Activated gamma-delta T cell treated with Interleukin-2 at 50 U/mL for 16 hours (primary cell): ENCODE data around the gene RAB32.
A peak's percentile ranks its signal among the peaks of the same experiment; 100 is the strongest.
"Not testable (repeated sequence)": the region's sequence is repeated elsewhere in the genome, so short reads cannot be mapped to it uniquely, and the experiment has no call there.

Source experiments
- DNase-seq: peaks from one replicate; pipeline ENCODE4 v3.0.0-alpha.2; 2020

Gene RAB32

DNA sequence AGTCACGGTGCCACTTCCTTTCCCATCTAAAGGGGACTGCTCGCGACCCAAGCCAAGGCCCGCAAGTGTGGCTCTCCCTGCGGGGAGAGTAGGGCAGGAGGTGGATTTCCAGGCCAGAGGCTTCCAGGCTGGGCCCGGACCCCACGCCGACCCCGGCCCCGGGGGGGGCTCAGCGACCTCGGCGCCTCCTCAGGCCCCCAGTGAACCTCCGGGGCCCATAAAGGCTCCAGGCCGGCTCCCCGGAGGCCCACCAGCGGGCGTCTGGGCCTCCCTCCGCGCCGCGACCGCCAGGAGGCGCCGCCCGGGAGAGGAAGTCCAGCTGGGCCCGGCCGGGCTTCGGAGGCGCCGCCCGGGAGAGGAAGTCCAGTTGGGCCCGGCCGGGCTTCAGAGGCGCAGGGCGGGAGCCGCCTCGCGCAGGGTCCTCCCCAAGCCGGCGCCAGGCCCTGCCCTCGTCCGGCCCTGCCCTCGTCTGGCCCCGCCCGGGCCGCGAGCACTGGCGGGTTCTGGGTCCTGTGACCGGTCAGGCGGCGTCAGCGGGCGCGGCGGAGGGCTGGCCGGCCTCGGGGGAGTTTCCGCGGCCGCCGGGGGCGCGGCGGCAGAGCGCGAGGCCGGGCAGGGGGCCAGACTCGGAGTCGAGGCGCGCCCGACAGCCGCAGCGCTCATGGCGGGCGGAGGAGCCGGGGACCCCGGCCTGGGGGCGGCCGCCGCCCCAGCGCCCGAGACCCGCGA is at the start of gene RAB32:
Gene RAB32 (plus strand): TSS at position 623 of the 729 bp plus-strand sequence. CDS start 39 bp downstream, at position 662.
- DNase-seq, result peak; percentile 19

DNA sequence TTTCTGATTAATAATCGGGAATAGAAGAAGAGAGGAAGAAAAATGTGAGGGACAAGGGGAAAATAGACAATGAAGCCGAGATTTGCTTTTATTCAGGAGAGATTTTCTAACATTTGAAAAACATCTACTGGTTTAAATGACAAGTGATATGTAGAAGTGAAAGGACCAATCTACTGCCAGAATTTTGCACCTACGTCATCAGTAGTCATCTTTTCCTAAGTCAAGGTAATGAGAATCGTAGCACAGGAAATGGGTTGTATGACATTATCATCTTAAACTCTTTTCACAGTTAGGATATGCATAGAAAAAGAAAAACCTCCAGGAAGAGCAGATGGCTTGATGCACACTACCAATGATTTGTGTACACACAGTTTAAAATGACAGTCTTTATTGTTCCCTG is 45.3 kb upstream of the RAB32 start:
- no peak for DNase-seq

DNA sequence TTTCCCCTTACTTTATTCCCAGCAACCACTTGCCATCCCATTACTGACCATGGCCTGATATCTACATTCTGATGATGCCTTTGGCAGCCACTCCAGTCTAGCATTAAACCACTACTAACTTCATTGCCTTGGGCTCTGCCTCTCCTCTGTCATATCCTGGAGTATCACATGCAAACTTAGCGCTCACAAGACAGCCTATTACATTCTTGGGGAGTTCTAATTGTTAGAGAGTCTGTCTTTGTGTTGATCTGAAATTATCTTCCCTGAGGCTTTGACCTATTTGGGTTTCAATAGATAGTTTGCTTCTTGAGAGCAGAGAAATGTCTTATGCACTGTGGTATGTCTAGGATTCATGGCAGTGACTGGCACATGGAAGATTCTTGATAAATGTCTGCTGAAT is 40.5 kb upstream of the RAB32 start:
- no peak for DNase-seq

DNA sequence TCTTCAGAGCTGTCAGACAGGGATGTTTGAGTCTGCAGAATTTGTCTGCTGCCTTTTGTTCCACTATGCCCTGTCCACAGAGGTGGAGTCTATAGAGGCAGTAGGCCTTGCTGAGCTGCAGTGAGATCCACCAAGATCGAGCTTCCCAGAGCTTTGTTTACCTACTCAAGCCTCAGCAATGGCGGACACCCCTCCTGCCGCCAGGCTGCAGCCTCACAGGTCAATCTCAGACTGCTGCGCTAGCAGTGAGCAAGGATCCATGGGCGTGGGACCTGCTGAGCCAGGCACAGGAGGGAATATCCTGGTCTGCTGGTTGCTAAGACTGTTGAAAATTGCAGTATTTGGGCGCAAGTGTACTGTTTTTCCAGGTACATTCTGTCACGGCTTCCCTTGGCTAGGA is 28.4 kb upstream of the RAB32 start:
- DNase-seq, result no peak

DNA sequence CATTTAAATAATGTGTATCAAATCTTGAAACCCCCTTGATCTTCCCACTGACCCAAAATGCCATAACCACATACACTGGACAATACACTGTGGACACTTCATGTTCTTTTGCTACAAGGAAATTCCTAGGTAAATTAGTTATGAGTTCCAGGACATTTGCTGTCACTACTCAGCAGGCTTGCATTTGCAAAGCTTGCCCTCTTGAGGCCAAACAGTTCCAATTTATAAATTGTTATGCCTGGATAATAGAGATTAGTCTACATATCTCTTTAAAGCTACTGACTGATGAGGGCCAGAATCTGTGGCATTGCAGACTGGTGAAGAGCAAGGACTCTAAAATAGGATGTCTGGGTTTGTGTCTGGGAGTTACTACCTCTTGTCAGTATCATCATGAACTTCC is 17.4 kb upstream of the RAB32 start:
- no peak for DNase-seq

DNA sequence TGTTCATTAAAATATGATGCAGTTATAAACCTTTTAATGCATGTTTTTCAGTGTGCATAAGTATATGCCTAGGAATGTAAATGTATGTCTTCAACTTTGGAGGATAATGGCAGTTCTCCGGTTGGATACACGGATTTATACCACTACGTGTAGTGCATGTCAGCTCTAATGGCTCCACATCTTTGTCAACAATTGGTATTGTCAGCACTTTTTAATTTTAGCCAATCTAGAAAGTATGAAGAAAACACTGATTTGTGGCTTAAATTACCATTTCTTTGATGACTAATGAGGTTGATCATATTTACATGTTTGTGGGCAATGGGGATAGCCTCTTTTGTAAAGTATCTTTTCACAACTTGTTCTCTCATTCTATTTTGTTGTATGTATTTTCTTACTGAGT is 10.9 kb upstream of the RAB32 start:
- DNase-seq, result no peak

DNA sequence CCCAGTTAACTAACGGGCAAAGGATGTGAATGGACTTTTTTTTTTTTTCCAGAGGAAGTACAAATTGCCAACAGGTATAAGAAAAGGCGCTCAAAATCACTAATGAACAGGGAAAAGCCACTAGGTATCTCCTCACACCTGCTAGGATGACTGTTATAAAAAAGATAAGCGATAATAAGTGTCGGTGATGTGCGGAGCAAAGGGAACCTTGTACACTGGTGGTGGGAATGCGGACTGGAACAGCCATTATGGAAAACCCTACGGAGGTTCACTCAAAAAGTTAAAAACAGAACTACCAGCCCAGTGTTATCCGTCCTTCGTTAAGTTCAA is 787 bp upstream of the RAB32 start:
- no peak for DNase-seq

DNA sequence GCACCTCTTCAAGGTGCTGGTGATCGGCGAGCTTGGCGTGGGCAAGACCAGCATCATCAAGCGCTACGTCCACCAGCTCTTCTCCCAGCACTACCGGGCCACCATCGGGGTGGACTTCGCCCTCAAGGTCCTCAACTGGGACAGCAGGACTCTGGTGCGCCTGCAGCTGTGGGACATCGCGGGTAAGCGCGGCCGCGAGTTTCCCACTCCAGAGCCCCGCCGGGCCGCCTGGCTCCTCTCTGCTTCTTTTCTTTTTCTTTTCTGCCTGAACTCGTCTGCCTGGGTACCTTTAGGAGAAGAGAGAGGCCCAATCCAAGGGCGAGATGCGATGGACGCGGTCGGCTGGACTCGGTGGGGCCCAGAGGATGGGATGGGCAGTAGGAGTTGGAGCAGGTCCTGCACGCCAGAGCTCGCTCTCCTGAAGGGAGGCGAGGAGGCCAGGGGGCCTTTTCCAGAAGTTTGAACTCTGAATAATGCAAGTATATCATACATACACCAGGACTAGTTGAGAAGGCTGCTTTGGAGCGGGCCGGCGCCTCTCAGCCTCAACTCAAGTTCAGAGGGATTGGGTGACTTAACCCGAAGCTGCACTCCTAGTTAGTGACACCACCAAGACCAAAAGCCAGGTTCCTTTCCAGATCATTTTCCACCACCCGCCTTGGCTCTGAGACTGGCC is 445 bp downstream of the RAB32 start:
- DNase-seq, result no peak

DNA sequence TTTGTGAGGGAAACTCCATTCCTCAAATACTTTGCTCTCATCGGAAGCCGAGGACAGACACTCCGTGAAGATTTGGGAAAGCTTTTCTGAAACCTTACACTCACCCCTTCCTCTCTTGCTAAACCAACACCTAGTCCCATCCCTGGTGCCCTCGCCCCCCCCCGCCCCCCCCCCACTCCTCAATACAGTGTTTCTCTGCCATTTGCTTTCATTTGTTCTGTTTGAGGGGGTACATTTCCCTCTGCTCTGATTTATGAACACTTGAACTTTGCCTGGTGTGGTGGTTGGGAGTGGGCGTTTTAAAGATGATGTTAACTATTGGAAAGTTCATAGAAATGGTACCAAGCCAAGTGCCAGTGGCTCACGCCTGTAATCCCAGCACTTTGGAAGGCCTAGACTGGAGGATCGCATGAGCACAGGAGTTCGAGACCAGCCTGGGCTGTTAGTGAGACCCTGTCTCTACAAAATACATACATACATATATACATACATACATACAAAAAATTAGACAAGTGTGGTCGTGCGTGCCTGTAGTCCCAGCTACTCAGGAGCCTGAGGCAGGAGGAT is 1.1 kb downstream of the RAB32 start:
- DNase-seq, result no peak

DNA sequence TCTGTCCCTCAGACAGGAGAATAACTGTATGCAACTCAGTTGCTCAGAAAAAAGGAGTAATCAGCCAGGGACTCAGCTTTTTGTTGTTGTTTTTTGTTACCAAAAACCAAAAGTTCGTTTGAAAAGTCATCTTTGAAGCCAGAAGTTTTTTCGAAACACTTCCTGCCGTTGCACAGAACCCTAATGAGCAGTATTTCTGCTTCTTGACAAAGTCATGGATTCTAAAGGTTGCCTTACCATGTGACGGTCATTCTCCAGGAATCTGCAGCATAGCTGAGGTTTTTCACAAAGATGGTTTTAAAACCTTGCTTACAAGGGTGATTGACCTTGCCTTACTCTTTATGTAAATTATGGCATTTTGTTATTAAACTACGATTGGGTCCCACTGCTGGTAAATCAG is 1.9 kb downstream of the RAB32 start:
- DNase-seq, result no peak

DNA sequence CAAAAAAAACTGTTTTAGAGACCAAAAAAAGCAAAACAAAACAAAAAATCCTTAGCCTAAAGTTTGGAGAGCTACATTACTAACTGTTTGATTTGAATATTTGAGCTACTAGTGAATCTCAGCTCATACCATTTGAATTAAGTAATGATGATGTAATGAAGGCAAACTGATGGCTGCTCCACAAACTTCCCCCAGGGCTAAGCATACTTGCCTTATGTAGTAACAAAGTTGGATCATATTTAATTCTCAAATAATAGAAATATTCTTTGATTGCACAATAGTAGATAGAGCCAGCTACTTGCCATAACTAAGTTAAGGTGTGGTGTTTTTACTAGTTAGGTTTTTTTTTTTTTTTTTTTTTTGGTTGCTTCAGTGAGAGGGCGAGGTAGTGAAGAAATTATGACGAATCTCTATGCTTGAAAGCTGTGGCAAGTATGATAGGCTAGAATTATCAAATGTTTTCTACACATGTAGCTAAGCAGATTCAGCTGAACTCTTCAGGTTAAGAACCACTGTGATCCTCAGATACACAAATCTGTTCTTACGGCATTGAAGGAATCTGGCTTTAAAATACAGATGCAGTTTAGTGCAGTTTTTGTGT is 2.9 kb downstream of the RAB32 start:
- no peak for DNase-seq

DNA sequence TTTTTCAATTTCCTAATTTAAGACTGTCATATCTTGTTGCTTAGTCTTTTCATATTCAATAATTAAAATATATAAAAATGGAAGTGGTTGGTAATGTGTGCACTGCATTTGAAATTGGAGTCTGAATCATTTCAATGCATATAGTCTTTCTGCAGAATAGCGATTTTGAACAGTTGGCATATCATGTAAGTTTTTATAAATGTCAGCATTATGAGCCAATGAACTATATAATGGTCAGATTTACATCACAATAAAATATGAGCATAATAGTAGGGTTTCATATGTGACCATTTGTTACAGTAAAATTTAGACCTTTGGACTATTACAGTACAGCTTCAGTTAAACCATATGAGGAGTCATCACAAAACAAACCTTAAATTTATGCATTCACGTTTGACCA is 4.3 kb downstream of the RAB32 start:
- DNase-seq, result no peak

DNA sequence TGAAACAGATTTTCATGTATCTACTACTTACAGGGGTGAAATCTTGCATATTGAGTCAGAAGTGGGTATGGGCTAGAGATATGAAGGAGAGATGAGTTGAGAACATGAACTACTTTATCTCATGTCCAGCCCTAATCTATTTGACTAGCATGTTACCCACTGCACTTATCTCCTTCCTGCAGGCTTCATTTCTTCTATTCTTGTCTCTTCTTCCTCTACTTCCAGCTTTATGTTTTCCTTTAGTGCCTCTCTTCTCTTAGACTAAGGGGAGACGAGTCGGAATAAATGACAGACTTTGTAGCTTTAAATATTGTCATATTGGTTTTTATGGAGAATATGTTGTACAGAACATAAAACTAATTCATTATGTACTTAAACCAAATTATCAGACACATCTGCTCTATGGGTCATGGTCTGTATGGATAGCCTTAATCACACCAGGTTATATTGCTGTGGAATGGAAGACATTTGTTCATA is 5.3 kb downstream of the RAB32 start:
- no peak for DNase-seq

DNA sequence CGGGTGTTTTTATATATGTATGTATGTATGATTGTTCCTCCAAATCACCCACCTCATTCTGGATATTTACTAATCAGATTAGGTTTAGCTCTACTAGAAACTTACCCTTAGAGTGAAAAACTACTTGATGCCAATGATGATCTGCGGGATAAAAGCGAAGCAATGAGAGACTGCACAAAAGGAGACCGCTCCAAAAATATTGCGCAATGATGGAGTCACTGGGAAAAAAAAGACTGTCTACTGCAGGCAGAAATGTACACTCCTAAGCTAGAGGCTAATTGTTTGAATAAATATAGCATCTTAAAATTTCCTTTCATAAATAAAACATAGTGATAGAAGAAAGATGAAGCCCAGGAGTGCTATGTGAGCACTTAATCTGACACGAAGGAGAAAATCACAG is 7.3 kb downstream of the RAB32 start:
- DNase-seq, result no peak

DNA sequence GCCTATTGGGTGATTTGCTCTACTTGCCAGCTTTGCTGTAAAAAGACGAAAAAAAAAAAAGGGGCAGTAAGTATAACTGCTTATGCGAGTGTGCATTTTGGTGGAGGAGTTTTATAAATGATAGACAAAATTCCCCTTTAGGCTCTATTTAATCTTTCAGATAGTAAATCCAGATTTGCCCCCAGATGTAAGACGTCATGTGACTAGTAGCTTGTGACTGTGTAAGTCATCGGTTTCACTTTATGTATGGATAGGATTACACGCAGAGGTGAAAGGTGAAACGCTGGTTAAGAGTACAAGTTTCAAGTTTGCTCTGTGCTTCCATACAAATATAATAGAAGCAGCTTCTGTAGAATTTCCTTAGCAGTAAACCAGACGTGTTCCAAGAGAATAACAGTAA is 7.9 kb downstream of the RAB32 start:
- no peak for DNase-seq

DNA sequence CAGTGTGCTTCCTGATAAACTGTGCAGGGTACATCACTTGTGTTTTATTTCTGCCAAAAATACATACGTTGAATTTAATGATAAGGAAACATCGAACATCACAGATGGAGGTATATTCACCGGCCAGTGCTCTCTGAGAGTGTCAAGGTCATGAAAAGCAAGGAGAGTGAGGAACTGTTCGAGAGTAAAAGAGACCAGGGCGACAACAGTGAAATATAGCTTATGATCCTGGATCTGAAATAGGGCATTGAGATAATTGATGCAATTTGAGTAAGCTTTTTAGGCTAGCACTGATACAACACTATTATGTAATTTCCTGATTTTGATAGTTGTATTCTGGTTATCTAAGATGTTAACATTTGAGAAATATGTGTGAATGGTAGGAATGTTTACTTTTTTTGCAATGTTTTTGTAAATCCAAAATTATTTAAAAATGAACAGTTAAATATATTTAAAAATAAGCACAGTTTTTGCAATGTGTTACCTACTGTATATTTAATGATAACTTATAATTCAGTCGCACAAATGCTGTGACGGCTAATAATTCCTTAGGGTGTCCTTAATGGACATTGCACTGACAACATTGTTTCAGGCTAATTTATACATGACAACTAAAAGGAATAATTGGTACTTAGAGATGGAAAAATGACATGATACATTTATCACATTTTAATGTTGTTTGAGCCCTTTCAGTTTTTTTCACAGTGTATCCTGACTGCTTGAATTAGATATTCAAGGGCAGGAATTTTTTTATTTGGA is 9.9 kb downstream of the RAB32 start:
- no peak for DNase-seq

DNA sequence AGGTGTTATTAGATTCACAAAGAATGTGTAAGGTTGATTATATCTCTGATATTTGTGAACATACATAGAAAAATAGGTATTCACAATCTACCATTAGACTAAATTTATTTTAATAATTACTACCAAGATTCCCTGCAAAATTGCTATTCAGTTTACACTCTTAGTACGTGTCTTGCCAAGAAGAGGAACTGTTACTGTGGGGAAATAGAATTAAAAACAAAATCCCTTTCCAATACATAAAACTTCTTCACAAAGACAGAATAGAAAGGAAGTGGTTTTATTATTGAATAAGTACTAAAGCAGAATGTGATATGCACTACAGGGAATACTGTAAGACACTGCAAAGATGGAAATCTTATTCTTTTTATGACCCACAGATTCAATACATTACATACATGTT is 17.0 kb downstream of the RAB32 start:
- no peak for DNase-seq

DNA sequence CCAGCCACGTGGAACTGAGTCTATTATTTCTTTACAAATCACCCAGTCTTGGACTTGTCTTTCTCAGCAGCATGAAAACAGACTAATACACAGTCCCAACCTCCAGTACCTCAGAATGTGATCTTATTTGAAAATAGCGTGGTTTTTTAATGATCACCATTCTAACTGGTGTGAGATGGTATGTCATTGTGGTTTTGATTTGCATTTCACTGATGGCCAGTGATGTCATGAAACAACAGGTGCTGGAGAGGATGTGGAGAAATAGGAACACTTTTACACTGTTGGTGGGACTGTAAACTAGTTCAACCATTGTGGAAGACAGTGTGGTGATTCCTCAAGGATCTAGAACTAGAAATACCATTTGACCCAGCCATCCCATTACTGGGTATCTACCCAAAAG is 23.0 kb downstream of the RAB32 start:
- not testable (repeated sequence) for DNase-seq

DNA sequence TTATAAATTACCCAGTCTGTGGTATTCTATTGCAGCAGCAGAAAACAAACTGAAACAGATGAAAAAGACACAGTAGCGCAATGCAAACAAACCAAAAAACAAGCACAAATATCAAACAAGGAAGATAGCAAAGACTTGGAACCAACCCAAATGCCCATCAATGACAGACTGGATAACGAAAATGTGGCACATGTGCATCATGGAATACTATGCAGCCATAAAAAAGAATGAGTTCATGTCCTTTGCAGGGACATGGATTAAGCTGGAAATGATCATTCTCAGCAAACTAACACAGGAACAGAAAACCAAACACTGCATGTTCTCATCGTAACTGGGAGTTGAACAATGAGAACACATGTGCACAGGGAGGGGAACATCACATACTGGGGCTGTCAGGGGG is 25.0 kb downstream of the RAB32 start:
- not testable (repeated sequence) for DNase-seq

DNA sequence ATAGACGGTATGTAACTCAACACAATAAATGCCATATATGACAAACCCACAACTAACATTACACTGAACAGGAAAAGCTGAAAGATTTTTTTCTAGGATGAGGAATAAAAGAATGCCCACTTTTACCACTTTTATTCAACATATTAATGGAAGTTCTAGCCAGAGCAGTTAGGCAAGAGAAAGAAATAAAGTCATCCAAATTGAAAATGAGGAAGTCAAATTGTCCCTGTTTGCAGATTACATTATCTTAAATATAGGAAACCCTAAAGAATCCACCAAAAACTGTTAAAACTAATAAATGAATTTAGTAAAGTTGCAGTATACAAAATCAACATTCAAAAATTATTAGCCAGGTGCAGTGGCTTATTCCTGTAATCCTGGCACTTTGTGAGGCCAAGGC is 30.6 kb downstream of the RAB32 start:
- no peak for DNase-seq

DNA sequence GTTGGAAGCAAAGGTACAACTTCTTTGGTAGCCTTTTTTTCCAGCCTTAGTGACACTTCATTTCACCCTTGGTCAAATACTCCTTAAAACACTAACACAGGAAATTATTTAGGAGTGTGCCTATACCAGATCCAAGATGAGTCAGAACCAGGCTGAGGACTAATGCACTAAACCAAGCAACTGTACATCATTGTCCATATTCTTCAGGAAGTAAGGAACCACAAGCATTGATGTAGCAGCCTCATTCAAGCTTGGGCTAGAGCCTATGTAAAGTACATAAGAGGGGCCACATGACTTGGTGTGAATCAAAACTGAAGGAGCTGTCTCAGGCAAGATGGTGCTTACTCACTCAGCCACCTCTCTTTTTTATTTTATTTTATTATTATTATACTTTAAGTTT is 34.4 kb downstream of the RAB32 start:
- no peak for DNase-seq

DNA sequence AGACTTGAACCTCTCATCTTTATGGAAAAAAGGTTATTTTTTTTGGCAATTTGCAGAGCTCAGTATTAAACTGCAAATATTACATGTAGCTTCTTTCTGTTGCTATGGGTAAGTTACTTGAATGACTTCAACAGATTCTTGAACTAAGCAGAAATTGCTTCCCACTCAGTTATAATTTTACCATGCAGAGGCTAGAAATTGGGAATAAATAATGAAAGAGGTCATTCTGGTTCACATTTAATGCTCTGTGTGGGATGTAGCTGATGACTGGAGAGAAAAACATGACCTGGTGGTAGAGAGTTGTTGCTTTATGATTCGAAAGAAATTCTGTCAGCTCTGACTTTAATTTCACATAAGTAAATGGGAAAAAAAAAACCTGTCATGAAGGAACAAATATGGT is 38.3 kb downstream of the RAB32 start:
- no peak for DNase-seq

DNA sequence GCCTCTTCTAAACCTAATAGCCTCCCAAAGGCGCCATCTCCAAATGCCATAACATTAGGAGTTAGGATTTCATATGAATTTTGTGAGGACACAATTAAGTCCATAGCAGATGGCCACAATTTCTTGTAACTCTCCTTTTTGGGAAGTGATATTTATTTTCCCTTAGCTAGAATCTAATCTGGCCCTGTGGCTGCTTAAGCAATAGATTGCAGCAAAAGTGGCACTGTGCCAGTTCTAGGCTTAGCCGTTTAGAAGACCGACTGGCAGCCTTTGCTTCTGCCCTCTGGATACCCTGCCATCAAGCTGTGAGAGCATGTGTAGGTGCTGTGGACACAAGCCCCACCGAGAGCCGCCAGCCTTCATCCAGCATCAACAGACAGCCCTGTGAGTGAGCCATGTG is 39.2 kb downstream of the RAB32 start:
- no peak for DNase-seq
